ENCODE results near the gene KCNN4.

Gene KCNN4

GRCh38 chr19:43767818-43768217 is 13.0 kb downstream of the KCNN4 start:
- peaks cover 8% of the 10 kb centered on the region for H3K4me1 ChIP-seq (ENCODE audit: control insufficient read depth, insufficient read depth, low read length)
- no peak overlapping the region for H3K4me3 ChIP-seq (ENCODE audit: low read depth, low read length)
- no peak overlapping the region for H3K27ac ChIP-seq (ENCODE audit: extremely low read depth, low read depth, low read length)
- no peaks in the 10 kb centered on the region for H3K9me3 ChIP-seq (ENCODE audit: control insufficient read depth, insufficient read depth, low read depth, low read length)
- no peaks in the 10 kb centered on the region for H3K36me3 ChIP-seq (ENCODE audit: control insufficient read depth in 2 of 2, insufficient read depth in 1 of 2, low read length in 2 of 2)
- TF ChIP-seq ZNF664 (tag by site-specific recombination; IDR thresholded peaks at IDR 0.05) (peak; percentile 97), ZNF354C (tag by site-specific recombination; IDR thresholded peaks at IDR 0.05; ENCODE audit: borderline replicate concordance, low read depth) (no peak)
- CTCF ChIA-PET, result interaction anchor here (0.6 to 17.4 kb wide), 19 partner anchors 10 to 512 kb away, joined by 3 to 213 read pairs (median 4); partner anchors contain the start of genes KCNN4, SMG9 and ZNF221
- POLR2A ChIA-PET, result interaction anchor here (0.8 to 3.0 kb wide), 2 partner anchors 9 to 99 kb away, joined by 3 to 15 read pairs; no protein-coding TSS in a partner anchor

- CTCF ChIA-PET, result interaction anchor here (0.6 to 17.4 kb wide), 23 partner anchors 10 to 511 kb away, joined by 3 to 213 read pairs (median 4); partner anchors contain the start of genes KCNN4, SMG9 and ZNF283
- H3K4me3 ChIP-seq (ENCODE audit: low read depth, low read length), result no peak overlapping the region
- H3K27ac ChIP-seq (ENCODE audit: extremely low read depth, low read depth, low read length), result no peak overlapping the region
- no peaks in the 10 kb centered on the region for H3K9me3 ChIP-seq (ENCODE audit: control insufficient read depth, insufficient read depth, low read depth, low read length)
- H3K36me3 ChIP-seq (ENCODE audit: control insufficient read depth in 2 of 2, insufficient read depth in 1 of 2, low read length in 2 of 2), result no peaks in the 10 kb centered on the region
- no peak for TF ChIP-seq ZNF776 (tag by site-specific recombination; IDR thresholded peaks at IDR 0.05; ENCODE audit: borderline replicate concordance)
- TF ChIP-seq, protein P1, sequence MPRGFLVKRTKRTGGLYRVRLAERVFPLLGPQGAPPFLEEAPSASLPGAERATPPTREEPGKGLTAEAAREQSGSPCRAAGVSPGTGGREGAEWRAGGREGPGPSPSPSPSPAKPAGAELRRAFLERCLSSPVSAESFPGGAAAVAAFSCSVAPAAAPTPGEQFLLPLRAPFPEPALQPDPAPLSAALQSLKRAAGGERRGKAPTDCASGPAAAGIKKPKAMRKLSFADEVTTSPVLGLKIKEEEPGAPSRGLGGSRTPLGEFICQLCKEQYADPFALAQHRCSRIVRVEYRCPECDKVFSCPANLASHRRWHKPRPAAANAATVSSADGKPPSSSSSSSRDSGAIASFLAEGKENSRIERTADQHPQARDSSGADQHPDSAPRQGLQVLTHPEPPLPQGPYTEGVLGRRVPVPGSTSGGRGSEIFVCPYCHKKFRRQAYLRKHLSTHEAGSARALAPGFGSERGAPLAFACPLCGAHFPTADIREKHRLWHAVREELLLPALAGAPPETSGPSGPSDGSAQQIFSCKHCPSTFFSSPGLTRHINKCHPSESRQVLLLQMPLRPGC (tag by site-specific recombination; IDR thresholded peaks at IDR 0.05), result no peak
- POLR2A ChIA-PET, result interaction anchor here (0.8 to 3.0 kb wide), 3 partner anchors 9 to 99 kb away, joined by 3 to 15 read pairs (median 10); partner anchors contain the start of gene SMG9
- peaks cover 8% of the 10 kb centered on the region for H3K4me1 ChIP-seq (ENCODE audit: control insufficient read depth, insufficient read depth, low read length)
These were observed 13.5 kb downstream of the KCNN4 start for GRCh38 chr19:43767316-43767715.

GRCh38 chr19:43766755-43767043 is 14.1 kb downstream of the KCNN4 start:
- 0 out of 2 replicates have a peak, but pooled peaks have one; percentile 11 for TF ChIP-seq ZEB2 (tag by site-specific recombination; IDR thresholded peaks at IDR 0.05)
- peak; percentile 10; the same call in 1 of the 2 replicates for TF ChIP-seq ZBTB17 (tag by site-specific recombination; IDR thresholded peaks at IDR 0.05)
- TF ChIP-seq ZNF433 (tag by site-specific recombination; IDR thresholded peaks at IDR 0.05; ENCODE audit: low read depth), result no peak
- TF ChIP-seq KLF17 (tag by site-specific recombination; IDR thresholded peaks at IDR 0.05), result 0 out of 2 replicates have a peak, but pooled peaks have one; percentile 12
- POLR2A ChIA-PET, result interaction anchor here (1.1 to 4.3 kb wide), 8 partner anchors 10 to 184 kb away, joined by 3 to 24 read pairs (median 8); partner anchors contain the start of genes PLAUR, SMG9, ZNF221 and ZNF283
- no peaks in the 10 kb centered on the region for H3K36me3 ChIP-seq (ENCODE audit: control insufficient read depth in 2 of 2, insufficient read depth in 1 of 2, low read length in 2 of 2)
- H3K4me3 ChIP-seq (ENCODE audit: low read depth, low read length), result no peak overlapping the region
- no peak overlapping the region for H3K27ac ChIP-seq (ENCODE audit: extremely low read depth, low read depth, low read length)
- CTCF ChIA-PET, result interaction anchor here (0.5 to 17.4 kb wide), 47 partner anchors 11 to 387 kb away, joined by 3 to 213 read pairs (median 4); partner anchors contain the start of genes IRGQ, KCNN4, SMG9 and ZNF283
- H3K4me1 ChIP-seq (ENCODE audit: control insufficient read depth, insufficient read depth, low read length), result peaks cover 8% of the 10 kb centered on the region
- H3K9me3 ChIP-seq (ENCODE audit: control insufficient read depth, insufficient read depth, low read depth, low read length), result no peaks in the 10 kb centered on the region

DNA sequence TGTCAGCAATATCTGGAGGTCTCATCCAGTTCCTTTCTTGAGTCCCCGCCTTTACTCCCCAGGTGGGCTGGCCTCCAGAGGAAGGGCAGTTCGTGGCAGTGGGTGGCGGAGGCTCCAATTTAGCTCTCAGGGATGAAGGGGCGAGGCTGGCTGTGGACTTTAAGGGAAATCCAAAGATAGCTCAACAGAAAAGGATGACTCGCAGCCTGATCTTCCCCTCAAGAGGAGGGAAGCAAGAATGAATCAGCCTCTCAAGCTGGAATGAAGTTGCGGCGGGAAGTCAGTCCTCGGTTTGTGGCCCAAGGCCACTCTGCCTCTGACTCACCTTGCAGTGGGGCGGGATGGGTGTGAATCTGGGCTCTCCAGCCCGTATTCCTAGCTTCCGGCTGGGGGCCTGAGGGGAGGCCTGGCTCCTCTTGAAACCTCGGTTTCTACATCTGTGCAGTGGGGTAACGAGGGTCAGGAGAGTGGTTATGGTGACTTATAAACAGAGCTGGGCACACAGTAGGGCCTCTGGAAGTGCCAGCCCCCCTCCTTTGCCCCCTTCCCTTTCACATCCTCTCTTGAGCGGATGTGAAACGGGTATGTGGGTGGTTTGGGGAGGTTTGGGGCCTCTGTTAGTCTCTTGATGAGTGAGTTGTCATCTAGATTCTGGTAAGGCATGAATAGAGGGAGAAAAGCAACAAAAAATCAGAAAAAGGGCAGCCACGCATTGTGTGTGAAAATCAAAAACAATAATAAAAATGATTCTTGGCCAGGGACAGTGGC is 15.5 kb downstream of the KCNN4 start:
- Histone ChIP-seq H3K4me3 (ENCODE audit: low read depth, low read length) (no peak overlapping the region), H3K9me3 (ENCODE audit: control insufficient read depth, insufficient read depth, low read depth, low read length) (no peaks in the 10 kb centered on the region), H3K4me1 (ENCODE audit: control insufficient read depth, insufficient read depth, low read length) (peaks cover 8% of the 10 kb centered on the region), H3K36me3 (ENCODE audit: control insufficient read depth in 2 of 2, insufficient read depth in 1 of 2, low read length in 2 of 2) (no peaks in the 10 kb centered on the region; a peak in 1 of 3 replicates), H3K27ac (ENCODE audit: extremely low read depth, low read depth, low read length) (peak overlapping the region; percentile 3; the same call in 1 of the 2 replicates)
- ChIA-PET CTCF (interaction anchor here (0.7 to 17.4 kb wide), 27 partner anchors 10 to 673 kb away, joined by 3 to 213 read pairs (median 4); partner anchors contain the start of genes KCNN4, PLAUR, SMG9 and ZNF283), POLR2A (interaction anchor here (0.8 to 4.3 kb wide), 9 partner anchors 8 to 170 kb away, joined by 3 to 43 read pairs (median 4); partner anchors contain the start of genes PLAUR, SMG9 and ZNF45)
- TF ChIP-seq ZNF133 (tag by site-specific recombination; IDR thresholded peaks at IDR 0.05) (no peak), ZNF223 (tag by site-specific recombination; IDR thresholded peaks at IDR 0.05) (no peak), EGR2 (tag by site-specific recombination; IDR thresholded peaks at IDR 0.05; ENCODE audit: low read depth) (peak; percentile 56; the same call in 1 of the 2 replicates), ZNF549 (tag by site-specific recombination; IDR thresholded peaks at IDR 0.05) (no peak), HOXA7 (CRISPR knock-in tag; IDR thresholded peaks at IDR 0.05; ENCODE audit: borderline replicate concordance) (no peak), ZNF571 (tag by site-specific recombination; IDR thresholded peaks at IDR 0.05) (no peak), SP2 (tag by site-specific recombination; IDR thresholded peaks at IDR 0.05) (peak; percentile 66), ZNF24 (tag by site-specific recombination; IDR thresholded peaks at IDR 0.05) (peak; percentile 89), ZBTB10 (tag by site-specific recombination; IDR thresholded peaks at IDR 0.05) (no peak), PRDM1 (tag by site-specific recombination; IDR thresholded peaks at IDR 0.05) (no peak)
- TF ChIP-seq, protein P2, sequence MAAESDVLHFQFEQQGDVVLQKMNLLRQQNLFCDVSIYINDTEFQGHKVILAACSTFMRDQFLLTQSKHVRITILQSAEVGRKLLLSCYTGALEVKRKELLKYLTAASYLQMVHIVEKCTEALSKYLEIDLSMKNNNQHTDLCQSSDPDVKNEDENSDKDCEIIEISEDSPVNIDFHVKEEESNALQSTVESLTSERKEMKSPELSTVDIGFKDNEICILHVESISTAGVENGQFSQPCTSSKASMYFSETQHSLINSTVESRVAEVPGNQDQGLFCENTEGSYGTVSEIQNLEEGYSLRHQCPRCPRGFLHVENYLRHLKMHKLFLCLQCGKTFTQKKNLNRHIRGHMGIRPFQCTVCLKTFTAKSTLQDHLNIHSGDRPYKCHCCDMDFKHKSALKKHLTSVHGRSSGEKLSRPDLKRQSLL (tag by site-specific recombination; IDR thresholded peaks at IDR 0.05), result no peak
